ENCODE measurements around the gene WEE2.

DNA sequence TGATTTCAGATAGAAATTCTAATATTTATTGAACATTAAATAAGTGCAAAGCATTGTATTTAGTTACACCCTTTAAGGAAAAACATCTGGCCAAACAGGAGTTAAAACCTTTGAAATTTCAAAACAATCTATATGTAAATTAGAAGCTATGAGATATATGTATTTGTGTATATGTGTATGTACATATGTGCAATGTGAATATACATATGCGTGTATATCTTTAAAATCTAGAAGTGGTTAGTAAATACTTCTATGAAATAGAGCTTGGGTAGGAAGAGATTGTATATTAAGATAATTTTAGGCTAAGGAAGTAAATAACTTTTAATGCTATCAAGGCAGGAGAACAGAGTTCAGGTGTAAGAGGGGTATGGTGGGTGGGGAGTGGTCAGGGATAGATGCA, 9.3 kb downstream of the WEE2 start:
- TF ChIP-seq, protein P1, sequence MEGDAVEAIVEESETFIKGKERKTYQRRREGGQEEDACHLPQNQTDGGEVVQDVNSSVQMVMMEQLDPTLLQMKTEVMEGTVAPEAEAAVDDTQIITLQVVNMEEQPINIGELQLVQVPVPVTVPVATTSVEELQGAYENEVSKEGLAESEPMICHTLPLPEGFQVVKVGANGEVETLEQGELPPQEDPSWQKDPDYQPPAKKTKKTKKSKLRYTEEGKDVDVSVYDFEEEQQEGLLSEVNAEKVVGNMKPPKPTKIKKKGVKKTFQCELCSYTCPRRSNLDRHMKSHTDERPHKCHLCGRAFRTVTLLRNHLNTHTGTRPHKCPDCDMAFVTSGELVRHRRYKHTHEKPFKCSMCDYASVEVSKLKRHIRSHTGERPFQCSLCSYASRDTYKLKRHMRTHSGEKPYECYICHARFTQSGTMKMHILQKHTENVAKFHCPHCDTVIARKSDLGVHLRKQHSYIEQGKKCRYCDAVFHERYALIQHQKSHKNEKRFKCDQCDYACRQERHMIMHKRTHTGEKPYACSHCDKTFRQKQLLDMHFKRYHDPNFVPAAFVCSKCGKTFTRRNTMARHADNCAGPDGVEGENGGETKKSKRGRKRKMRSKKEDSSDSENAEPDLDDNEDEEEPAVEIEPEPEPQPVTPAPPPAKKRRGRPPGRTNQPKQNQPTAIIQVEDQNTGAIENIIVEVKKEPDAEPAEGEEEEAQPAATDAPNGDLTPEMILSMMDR (IDR thresholded peaks at IDR 0.05; ENCODE audit: low read depth, low read length), result no peak
- no peak for TF ChIP-seq EZH2phosphoT487 (IDR thresholded peaks at IDR 0.05; ENCODE audit: low read depth)
